HCT116 (cell line): Measurements from ENCODE around the gene CD247. TPM values are rescaled to one million over a fixed set of nuclear protein-coding genes. Genes with fewer than 3 reads are reported as not detected.

Source experiments
- ATAC-seq: fragments of 200-7000 bp; cut with Tn5 transposase; 2 replicates; pipeline ENCODE4 v1.9.1; 2020; ENCODE audit warnings: mild to moderate bottlenecking, moderate library complexity
- BruUV-seq: library from RNA; stranded (reverse); fragments of 400-500 nt; replicated peaks from 2 replicates; lab custom pipeline; 2021; lab: Mats Ljungman, UMichigan
- CTCF ChIA-PET: fragments of 300-600 bp; sonication (Branson Sonifier 250); formaldehyde crosslinking; loops from one replicate; lab custom pipeline; 2021; ENCODE audit warnings: antibody characterized with exemption; lab: Charles Lee
- POLR2A ChIA-PET: fragments of 300-600, 350-600 bp; sonication (Branson Sonifier 250); formaldehyde crosslinking; loops from one replicate; lab custom pipeline; 2021; ENCODE audit warnings: antibody characterized with exemption; lab: Charles Lee
- RAD21 ChIA-PET, 2 experiments: fragments of 300-600 bp; sonication (Branson Sonifier 250); formaldehyde crosslinking; loops; one replicate each; lab custom pipeline; 2023; ENCODE audit warnings: low total read pairs in 2 of 2; ENCODE audit not compliant: uncharacterized antibody in 2 of 2, unreplicated experiment in 2 of 2, low non-redundant PET in 1 of 2; lab: Charles Lee
- DNase-seq: peaks from one replicate; pipeline ENCODE4 v3.0.0-alpha.2; 2010; ENCODE audit warnings: low read depth, low spot score
- H2AFZ ChIP-seq: fragments of 200-600 bp; shearing (Covaris generic), sonication (generic); 2 replicates; pipeline ENCODE4 v1.6.1; 2017; ENCODE audit warnings: low read depth, mixed run types, mixed read lengths, antibody characterized with exemption, low read length; ENCODE audit not compliant: poor library complexity, severe bottlenecking
- H3K27ac ChIP-seq: 2 replicates; pipeline ENCODE4 v1.5.1; 2012; ENCODE audit warnings: low read depth, low read length
- H3K27me3 ChIP-seq: fragments of 200-600 bp; sonication (generic); 2 replicates; pipeline ENCODE4 v1.6.1; 2016; ENCODE audit warnings: mixed run types, low read length, mixed read lengths; ENCODE audit not compliant: insufficient read depth
- H3K36me3 ChIP-seq, 2 experiments: fragments of 200-500 bp in 1 of 2; fragments of 200-600 bp in 1 of 2; sonication (Bioruptor generic) in 1 of 2; sonication (generic) in 1 of 2; 2 replicates each; pipeline versions ENCODE4 v1.5.1 to v1.6.1; 2014 to 2016; ENCODE audit warnings: low read length in 2 of 2, inconsistent platforms in 1 of 2, mixed read lengths in 1 of 2, mixed run types in 1 of 2; ENCODE audit not compliant: insufficient read depth in 2 of 2, control insufficient read depth in 1 of 2
- H3K4me1 ChIP-seq, 2 experiments: fragments of 200-600 bp in 1 of 2; sonication (generic) in 1 of 2; 2 replicates each; pipeline versions ENCODE4 v1.5.1 to v1.6.1; 2012 to 2017; ENCODE audit warnings: low read length in 2 of 2, inconsistent platforms in 1 of 2, mild to moderate bottlenecking in 1 of 2, mixed read lengths in 1 of 2, mixed run types in 1 of 2, moderate library complexity in 1 of 2; ENCODE audit not compliant: insufficient read depth in 2 of 2, control insufficient read depth in 1 of 2
- H3K4me2 ChIP-seq: fragments of 200-600 bp; sonication (generic); 2 replicates; pipeline ENCODE4 v1.6.1; 2017; ENCODE audit warnings: mixed run types, low read length, mixed read lengths
- H3K4me3 ChIP-seq, 2 experiments: fragments of 200-600 bp in 1 of 2; sonication (generic) in 1 of 2; replicated peaks in 1 of 2; 2 replicates each; pipeline ENCODE4 v1.5.1; 2011 to 2016; ENCODE audit warnings: low read length in 2 of 2, control low read depth in 1 of 2, low read depth in 1 of 2, mild to moderate bottlenecking in 1 of 2, mixed read lengths in 1 of 2, mixed run types in 1 of 2
- H3K79me2 ChIP-seq: fragments of 200-600 bp; sonication (generic); 2 replicates; pipeline ENCODE4 v1.6.1; 2017; ENCODE audit warnings: mild to moderate bottlenecking, mixed run types, low read length, moderate library complexity, mixed read lengths; ENCODE audit not compliant: insufficient read depth
- H3K9ac ChIP-seq: fragments of 200-600 bp; sonication (generic); 2 replicates; pipeline ENCODE4 v1.6.1; 2016; ENCODE audit warnings: low read length, mixed read lengths
- H3K9me2 ChIP-seq: fragments of 200-600 bp; sonication (generic), shearing (Covaris generic); 2 replicates; pipeline ENCODE4 v1.6.1; 2017; ENCODE audit warnings: mixed run types, mild to moderate bottlenecking, moderate library complexity; ENCODE audit not compliant: insufficient read depth
- H3K9me3 ChIP-seq, 2 experiments: fragments of 200-500 bp in 1 of 2; fragments of 200-600 bp in 1 of 2; sonication (Bioruptor generic) in 1 of 2; sonication (generic) in 1 of 2; 2 replicates each; pipeline ENCODE4 v1.6.1; 2014 to 2017; ENCODE audit warnings: low read length in 2 of 2, mixed read lengths in 2 of 2, inconsistent platforms in 1 of 2, low read depth in 1 of 2, mild to moderate bottlenecking in 1 of 2, mixed run types in 1 of 2, moderate library complexity in 1 of 2; ENCODE audit not compliant: control insufficient read depth in 1 of 2, insufficient read depth in 1 of 2
- H4K20me1 ChIP-seq: fragments of 200-600 bp; sonication (generic), shearing (Covaris generic); 2 replicates; pipeline ENCODE4 v1.6.1; 2017; ENCODE audit warnings: mixed run types, mild to moderate bottlenecking, moderate library complexity; ENCODE audit not compliant: insufficient read depth
- CEBPB ChIP-seq: IDR thresholded peaks from 2 replicates; pipeline ENCODE4 v1.6.1; 2012; ENCODE audit warnings: low read depth
- EGR1 ChIP-seq: IDR thresholded peaks from 2 replicates; pipeline ENCODE4 v1.6.1; 2012; ENCODE audit warnings: low read depth
- ELF1 ChIP-seq: IDR thresholded peaks from 2 replicates; pipeline ENCODE4 v1.6.1; 2012; ENCODE audit warnings: low read depth, borderline replicate concordance
- EZH2phosphoT487 ChIP-seq: fragments of 200-600 bp; IDR thresholded peaks from 2 replicates; pipeline ENCODE4 v1.6.1; 2018; ENCODE audit warnings: antibody characterized with exemption, borderline replicate concordance
- FOSL1 ChIP-seq: IDR thresholded peaks from 2 replicates; pipeline ENCODE4 v1.6.1; 2012; ENCODE audit warnings: low read depth
- JUND ChIP-seq: IDR thresholded peaks from 2 replicates; pipeline ENCODE4 v1.6.1; 2012
- POLR2A ChIP-seq: IDR thresholded peaks from 2 replicates; pipeline ENCODE4 v1.7.0; 2011; ENCODE audit warnings: borderline replicate concordance; ENCODE audit not compliant: insufficient read depth, insufficient read length; ENCODE audit errors: extremely low read depth
- POLR2AphosphoS5 ChIP-seq: IDR thresholded peaks from 2 replicates; pipeline ENCODE4 v1.6.1; 2011; ENCODE audit warnings: mild to moderate bottlenecking, low read depth, low read length, moderate library complexity
- SIN3A ChIP-seq: IDR thresholded peaks from 2 replicates; pipeline ENCODE4 v1.6.1; 2012; ENCODE audit warnings: low read depth
- SP1 ChIP-seq: IDR thresholded peaks from 2 replicates; pipeline ENCODE4 v1.6.1; 2012; ENCODE audit warnings: low read depth
- TCF7L2 ChIP-seq: IDR thresholded peaks from 2 replicates; pipeline ENCODE4 v1.7.0; 2011; ENCODE audit warnings: borderline replicate concordance, inconsistent platforms; ENCODE audit not compliant: insufficient read depth, insufficient read length; ENCODE audit errors: extremely low read depth
- ZFX ChIP-seq: fragments of 450-650 bp; IDR thresholded peaks from 2 replicates; pipeline ENCODE4 v1.6.1; 2017
- intact Hi-C: fragments of 100-400 bp; cut with micrococcal nuclease; formaldehyde crosslinking; loops from 2 replicates; pipeline ENCODE4 v1.10.0; 2022
- total RNA-seq: library from RNA; stranded (reverse); gene quantifications from one replicate; pipeline ENCODE4 v1.2.1, GENCODE V29; 2021; ENCODE audit not compliant: unreplicated experiment
- TF ChIP-seq, protein P1 (sequence below), 3 experiments: fragments of 200-600 bp in 1 of 3; sonication (generic) in 1 of 3; IDR thresholded peaks in 2 of 3; conservative IDR thresholded peaks in 1 of 3; 2 replicates each; pipeline ENCODE4 v1.5.1; 2012 to 2017; ENCODE audit warnings: low read depth in 2 of 3, low read length in 2 of 3, antibody characterized with exemption in 1 of 3, borderline replicate concordance in 1 of 3, control low read depth in 1 of 3, mild to moderate bottlenecking in 1 of 3, mixed read lengths in 1 of 3, mixed run types in 1 of 3, moderate library complexity in 1 of 3; ENCODE audit not compliant: insufficient read depth in 1 of 3
- TF ChIP-seq, protein P2 (sequence below): IDR thresholded peaks from 2 replicates; pipeline ENCODE4 v1.6.1; 2012
- TF ChIP-seq, protein P3 (sequence below): IDR thresholded peaks from 2 replicates; pipeline ENCODE4 v1.6.1; 2012
- TF ChIP-seq, protein P4 (sequence below): IDR thresholded peaks from 2 replicates; pipeline ENCODE4 v1.6.1; 2012; ENCODE audit warnings: low read depth

Gene CD247
- total RNA-seq, 1 experiment from 2014 or later, result 0.57 TPM

DNA sequence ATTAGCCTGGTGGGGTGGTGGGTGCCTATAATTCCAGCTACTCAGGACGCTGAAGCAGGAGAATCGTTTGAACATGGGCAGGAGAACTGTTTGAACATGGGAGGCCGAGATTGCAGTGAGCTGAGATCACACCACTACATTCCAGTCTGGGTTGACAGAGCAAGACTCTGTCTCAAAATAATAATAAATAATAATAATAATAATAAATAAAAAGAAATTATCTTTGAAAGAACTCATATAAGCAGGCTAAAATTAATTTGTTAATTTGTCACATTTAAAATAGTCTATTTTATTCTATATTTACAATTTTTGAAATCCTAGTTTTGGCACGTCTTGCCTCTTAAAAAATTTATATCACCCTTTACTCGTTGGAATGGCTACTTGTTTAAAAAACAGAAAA is 27.6 kb downstream of the CD247 start:
- ATAC-seq, result no peak
- no TSS peak for BruUV-seq

More for the DNA sequence above, 27.6 kb downstream of the CD247 start:
- TF ChIP-seq ZFX, result no peak
- TF ChIP-seq ELF1, result no peak
- no peak for TF ChIP-seq POLR2A
- TF ChIP-seq, protein P1, sequence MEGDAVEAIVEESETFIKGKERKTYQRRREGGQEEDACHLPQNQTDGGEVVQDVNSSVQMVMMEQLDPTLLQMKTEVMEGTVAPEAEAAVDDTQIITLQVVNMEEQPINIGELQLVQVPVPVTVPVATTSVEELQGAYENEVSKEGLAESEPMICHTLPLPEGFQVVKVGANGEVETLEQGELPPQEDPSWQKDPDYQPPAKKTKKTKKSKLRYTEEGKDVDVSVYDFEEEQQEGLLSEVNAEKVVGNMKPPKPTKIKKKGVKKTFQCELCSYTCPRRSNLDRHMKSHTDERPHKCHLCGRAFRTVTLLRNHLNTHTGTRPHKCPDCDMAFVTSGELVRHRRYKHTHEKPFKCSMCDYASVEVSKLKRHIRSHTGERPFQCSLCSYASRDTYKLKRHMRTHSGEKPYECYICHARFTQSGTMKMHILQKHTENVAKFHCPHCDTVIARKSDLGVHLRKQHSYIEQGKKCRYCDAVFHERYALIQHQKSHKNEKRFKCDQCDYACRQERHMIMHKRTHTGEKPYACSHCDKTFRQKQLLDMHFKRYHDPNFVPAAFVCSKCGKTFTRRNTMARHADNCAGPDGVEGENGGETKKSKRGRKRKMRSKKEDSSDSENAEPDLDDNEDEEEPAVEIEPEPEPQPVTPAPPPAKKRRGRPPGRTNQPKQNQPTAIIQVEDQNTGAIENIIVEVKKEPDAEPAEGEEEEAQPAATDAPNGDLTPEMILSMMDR (IDR thresholded peaks at IDR 0.05 in 2 of 3, conservative IDR thresholded peaks at IDR 0.05 in 1 of 3; ENCODE audit: borderline replicate concordance in 1 of 3, insufficient read depth in 1 of 3, low read depth in 2 of 3, low read length in 2 of 3), result no peak
- no peak for TF ChIP-seq SP1
- TF ChIP-seq, protein P2, sequence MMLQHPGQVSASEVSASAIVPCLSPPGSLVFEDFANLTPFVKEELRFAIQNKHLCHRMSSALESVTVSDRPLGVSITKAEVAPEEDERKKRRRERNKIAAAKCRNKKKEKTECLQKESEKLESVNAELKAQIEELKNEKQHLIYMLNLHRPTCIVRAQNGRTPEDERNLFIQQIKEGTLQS, result no peak
- no peak for TF ChIP-seq CEBPB
- no peak for TF ChIP-seq JUND
- TF ChIP-seq, protein P3, sequence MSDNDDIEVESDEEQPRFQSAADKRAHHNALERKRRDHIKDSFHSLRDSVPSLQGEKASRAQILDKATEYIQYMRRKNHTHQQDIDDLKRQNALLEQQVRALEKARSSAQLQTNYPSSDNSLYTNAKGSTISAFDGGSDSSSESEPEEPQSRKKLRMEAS, result no peak
- TF ChIP-seq, protein P4, sequence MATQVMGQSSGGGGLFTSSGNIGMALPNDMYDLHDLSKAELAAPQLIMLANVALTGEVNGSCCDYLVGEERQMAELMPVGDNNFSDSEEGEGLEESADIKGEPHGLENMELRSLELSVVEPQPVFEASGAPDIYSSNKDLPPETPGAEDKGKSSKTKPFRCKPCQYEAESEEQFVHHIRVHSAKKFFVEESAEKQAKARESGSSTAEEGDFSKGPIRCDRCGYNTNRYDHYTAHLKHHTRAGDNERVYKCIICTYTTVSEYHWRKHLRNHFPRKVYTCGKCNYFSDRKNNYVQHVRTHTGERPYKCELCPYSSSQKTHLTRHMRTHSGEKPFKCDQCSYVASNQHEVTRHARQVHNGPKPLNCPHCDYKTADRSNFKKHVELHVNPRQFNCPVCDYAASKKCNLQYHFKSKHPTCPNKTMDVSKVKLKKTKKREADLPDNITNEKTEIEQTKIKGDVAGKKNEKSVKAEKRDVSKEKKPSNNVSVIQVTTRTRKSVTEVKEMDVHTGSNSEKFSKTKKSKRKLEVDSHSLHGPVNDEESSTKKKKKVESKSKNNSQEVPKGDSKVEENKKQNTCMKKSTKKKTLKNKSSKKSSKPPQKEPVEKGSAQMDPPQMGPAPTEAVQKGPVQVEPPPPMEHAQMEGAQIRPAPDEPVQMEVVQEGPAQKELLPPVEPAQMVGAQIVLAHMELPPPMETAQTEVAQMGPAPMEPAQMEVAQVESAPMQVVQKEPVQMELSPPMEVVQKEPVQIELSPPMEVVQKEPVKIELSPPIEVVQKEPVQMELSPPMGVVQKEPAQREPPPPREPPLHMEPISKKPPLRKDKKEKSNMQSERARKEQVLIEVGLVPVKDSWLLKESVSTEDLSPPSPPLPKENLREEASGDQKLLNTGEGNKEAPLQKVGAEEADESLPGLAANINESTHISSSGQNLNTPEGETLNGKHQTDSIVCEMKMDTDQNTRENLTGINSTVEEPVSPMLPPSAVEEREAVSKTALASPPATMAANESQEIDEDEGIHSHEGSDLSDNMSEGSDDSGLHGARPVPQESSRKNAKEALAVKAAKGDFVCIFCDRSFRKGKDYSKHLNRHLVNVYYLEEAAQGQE, result no peak
- TF ChIP-seq EGR1, result no peak
- no peak for TF ChIP-seq SIN3A
- no peak for TF ChIP-seq POLR2AphosphoS5
- no peak for TF ChIP-seq TCF7L2
- no peak for TF ChIP-seq EZH2phosphoT487
- no peak for TF ChIP-seq FOSL1
- RAD21 ChIA-PET, result no interaction called here
- CTCF ChIA-PET, result no interaction called here
- Histone ChIP-seq H3K27me3 (peaks cover 10% of the 10 kb centered on the region; the same call in 1 of the 2 replicates), H2AFZ (no peak overlapping the region), H3K36me3 (no peaks in the 10 kb centered on the region), H3K4me3 (no peak overlapping the region), H3K79me2 (no peaks in the 10 kb centered on the region), H3K9ac (no peak overlapping the region), H3K4me2 (no peak overlapping the region), H3K9me2 (no peaks in the 10 kb centered on the region), H3K9me3 (no peaks in the 10 kb centered on the region), H4K20me1 (no peaks in the 10 kb centered on the region), H3K4me1 (no peaks in the 10 kb centered on the region), H3K27ac (no peak overlapping the region)
- DNase-seq, result no peak
- POLR2A ChIA-PET, result no interaction called here
- intact Hi-C loops, result no loop called here
